ENCODE results near the gene PEX19. TPM values are rescaled to one million over a fixed set of nuclear protein-coding genes. Genes with fewer than 3 reads are reported as not detected.

Gene PEX19
- polyA plus RNA-seq, 2 of the 4 experiments (the other 2 are of a cell fraction): 25.1 to 56.7 TPM

GRCh38 chr1:160228431-160228830 lies 56.5 kb downstream of the PEX19 start:
- H3K4me2 ChIP-seq: no peak overlapping the region
- H3K4me3 ChIP-seq: no peak overlapping the region
- CTCF ChIA-PET: interaction anchor here (0.6 to 5.4 kb wide), 9 partner anchors 9 to 1661 kb away, joined by 3 to 26 read pairs (median 5); no protein-coding TSS in a partner anchor
- H3K9me3 ChIP-seq: no peaks in the 10 kb centered on the region
- H3K4me1 ChIP-seq: no peaks in the 10 kb centered on the region
- FAIRE-seq: no peak
- no peak overlapping the region for H3K27ac ChIP-seq
- ATAC-seq: no peak
- DNase-seq (ENCODE audit: low read depth in 1 of 2, low spot score in 1 of 2): no peak
- TF ChIP-seq TFCP2L1 (CRISPR knock-in tag; IDR thresholded peaks at IDR 0.05): no peak
- no peak for TF ChIP-seq PBX3 (IDR thresholded peaks at IDR 0.05)
- POLR2A ChIA-PET: no interaction called here

GRCh38 chr1:160227561-160227960 lies 57.4 kb downstream of the PEX19 start:
- ChIA-PET CTCF (interaction anchor here (0.7 to 5.4 kb wide), 10 partner anchors 16 to 142 kb away, joined by 3 to 26 read pairs (median 10); no protein-coding TSS in a partner anchor), POLR2A (interaction anchor here (0.9 kb wide), 1 partner anchor 35 kb away, joined by 3 read pairs; the partner anchor contains the start of gene DCAF8)
- WGBS (ENCODE audit: missing lambda C conversion rate): 90% methylated on average over 1 of the region's 1 CpG
- TF ChIP-seq USF2 (IDR thresholded peaks at IDR 0.05) (no peak), FOSB (CRISPR knock-in tag; IDR thresholded peaks at IDR 0.05) (no peak), FOXS1 (CRISPR knock-in tag; IDR thresholded peaks at IDR 0.05) (no peak), KDM1A (IDR thresholded peaks at IDR 0.05; ENCODE audit: low read depth) (no peak), KDM5A (IDR thresholded peaks at IDR 0.05) (no peak), REST (IDR thresholded peaks at IDR 0.05) (no peak)
- ATAC-seq (no peak), FAIRE-seq (no peak), DNase-seq (ENCODE audit: low read depth in 1 of 2, low spot score in 1 of 2) (no peak)
- H3K4me1 ChIP-seq: no peaks in the 10 kb centered on the region
- no peaks in the 10 kb centered on the region for H3K9me3 ChIP-seq
- H3K4me2 ChIP-seq: no peak overlapping the region
- no peak overlapping the region for H3K27ac ChIP-seq
- H3K4me3 ChIP-seq: no peak overlapping the region

- 91% methylated on average over 4 of the region's 4 CpGs for WGBS (ENCODE audit: missing lambda C conversion rate)
- CTCF ChIA-PET: interaction anchor here (0.8 to 5.4 kb wide), 7 partner anchors 17 to 141 kb away, joined by 3 to 26 read pairs (median 8); no protein-coding TSS in a partner anchor
- H3K4me3 ChIP-seq: no peak overlapping the region
- DNase-seq (ENCODE audit: low read depth in 1 of 2, low spot score in 1 of 2) (no peak), ATAC-seq (no peak), FAIRE-seq (no peak)
- POLR2A ChIA-PET: interaction anchor here (0.9 kb wide), 1 partner anchor 35 kb away, joined by 3 read pairs; the partner anchor contains the start of gene DCAF8
- H3K4me2 ChIP-seq: no peak overlapping the region
- H3K27ac ChIP-seq: no peak overlapping the region
- no peaks in the 10 kb centered on the region for H3K4me1 ChIP-seq
- H3K9me3 ChIP-seq: no peaks in the 10 kb centered on the region
- TF ChIP-seq MYC (IDR thresholded peaks at IDR 0.05; ENCODE audit: borderline replicate concordance, low read length) (no peak), BCL3 (IDR thresholded peaks at IDR 0.05) (no peak), KDM5A (IDR thresholded peaks at IDR 0.05) (no peak), RNF2 (IDR thresholded peaks at IDR 0.05; ENCODE audit: borderline replicate concordance, low read depth) (no peak), ELK1 (IDR thresholded peaks at IDR 0.05; ENCODE audit: low read depth, low read length) (no peak), CBX2 (IDR thresholded peaks at IDR 0.05; ENCODE audit: borderline replicate concordance, low read depth) (no peak), HEYL (CRISPR knock-in tag; IDR thresholded peaks at IDR 0.05) (no peak), NPAS2 (CRISPR knock-in tag; IDR thresholded peaks at IDR 0.05; ENCODE audit: borderline replicate concordance) (no peak), HOXB5 (CRISPR knock-in tag; IDR thresholded peaks at IDR 0.05) (no peak), FOSB (CRISPR knock-in tag; IDR thresholded peaks at IDR 0.05) (no peak), FOXS1 (CRISPR knock-in tag; IDR thresholded peaks at IDR 0.05) (no peak), ATOH8 (CRISPR knock-in tag; IDR thresholded peaks at IDR 0.05; ENCODE audit: low read depth) (no peak), GATA3 (IDR thresholded peaks at IDR 0.05; ENCODE audit: borderline replicate concordance) (no peak), REST (IDR thresholded peaks at IDR 0.05) (no peak), CHD2 (IDR thresholded peaks at IDR 0.05; ENCODE audit: low read length, partially characterized antibody) (no peak)
Measured at GRCh38 chr1:160227034-160227433, 57.9 kb downstream of the PEX19 start.
